ENCODE results near the gene RGS7BP. TPM values are rescaled to one million over a fixed set of nuclear protein-coding genes. Genes with fewer than 3 reads are reported as not detected.
"Not testable (repeated sequence)": the region's sequence is repeated elsewhere in the genome, so short reads cannot be mapped to it uniquely, and the experiment has no call there.

The RGS7BP gene
- total RNA-seq, 1 donor from 2014 or later = not detected

- intact Hi-C loops (cut with micrococcal nuclease) = no loop called here
Measured at GRCh38 chr5:64557911-64558310, 52.1 kb downstream of the RGS7BP start.

GRCh38 chr5:64558641-64559040 is 52.8 kb downstream of the RGS7BP start:
- intact Hi-C loops (cut with micrococcal nuclease) = not testable (repeated sequence)

DNA sequence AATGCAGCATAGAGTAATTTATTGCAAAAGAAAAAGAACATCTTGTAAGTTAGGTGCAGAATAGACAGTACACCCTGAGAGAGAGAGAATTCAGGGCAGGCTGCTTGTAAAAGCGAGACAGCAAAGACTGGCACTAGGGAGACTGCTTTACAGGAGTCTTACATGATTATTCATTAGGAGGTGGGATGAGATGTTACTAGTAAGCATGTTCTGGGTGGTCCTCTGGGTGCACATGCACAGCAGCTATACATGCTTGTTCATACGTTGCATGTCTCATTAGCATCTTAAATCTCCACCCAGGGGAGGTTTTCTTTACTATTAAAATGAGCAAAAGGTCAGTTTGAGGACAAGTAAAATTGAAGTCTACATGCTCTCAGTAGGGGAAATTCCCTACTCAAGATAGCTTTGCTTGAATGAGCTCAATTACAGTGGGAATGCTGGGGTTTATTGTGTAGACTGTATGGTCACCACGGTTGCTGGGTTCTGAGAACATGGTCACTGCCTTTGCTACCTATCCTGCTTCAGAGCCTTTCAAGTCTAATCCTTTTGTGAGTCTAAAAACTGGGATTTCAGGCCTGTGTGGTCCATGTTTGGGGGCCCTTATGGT is 60.6 kb downstream of the RGS7BP start:
- intact Hi-C loops (cut with micrococcal nuclease) = no loop called here

DNA sequence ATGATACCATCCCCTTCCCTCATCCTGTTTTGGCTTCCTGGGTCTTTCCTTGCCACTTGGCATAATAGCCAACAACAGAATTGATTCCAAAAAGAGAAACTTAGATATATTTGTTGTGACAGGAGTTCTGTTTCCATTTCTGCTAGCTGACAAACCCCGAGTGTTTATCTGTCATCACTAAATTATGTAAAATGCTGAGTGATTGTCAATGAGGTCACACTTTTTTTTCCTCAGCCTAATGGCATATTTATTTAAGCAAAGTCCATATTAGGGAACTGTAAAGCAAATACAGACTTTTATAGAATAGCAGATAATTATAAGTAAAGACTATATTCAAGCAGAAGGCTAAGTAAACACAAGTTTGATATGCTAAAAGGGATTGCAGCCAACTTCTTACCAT is 64.0 kb downstream of the RGS7BP start:
- intact Hi-C loops (cut with micrococcal nuclease) = no loop called here

DNA sequence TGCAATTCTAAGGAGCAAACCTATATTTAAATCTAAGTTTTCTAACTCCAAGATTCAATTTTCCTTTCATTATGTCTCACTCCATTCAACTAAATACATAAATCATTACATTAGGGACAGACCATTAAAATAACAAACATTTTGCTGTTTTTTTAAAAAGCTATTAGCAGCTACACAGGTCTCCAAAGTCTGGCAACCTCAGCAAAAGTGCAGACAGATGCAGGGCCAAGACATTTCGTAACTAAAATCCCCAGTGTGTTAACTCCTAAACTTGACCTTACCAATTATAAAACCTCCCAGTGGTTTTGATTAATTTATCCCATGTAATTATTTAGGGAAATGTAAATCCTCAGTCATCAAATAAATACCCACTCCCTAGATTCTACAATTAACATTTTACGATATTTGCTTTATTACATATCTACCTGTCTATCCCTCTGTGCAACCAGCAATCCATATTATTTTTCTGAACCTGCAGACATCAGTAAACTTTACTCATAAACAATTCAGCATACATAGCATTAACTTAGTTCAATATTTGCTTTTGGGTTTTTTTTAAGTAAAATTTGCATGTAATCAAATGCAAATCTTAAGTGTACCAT is 64.7 kb downstream of the RGS7BP start:
- intact Hi-C loops (cut with micrococcal nuclease) = no loop called here

DNA sequence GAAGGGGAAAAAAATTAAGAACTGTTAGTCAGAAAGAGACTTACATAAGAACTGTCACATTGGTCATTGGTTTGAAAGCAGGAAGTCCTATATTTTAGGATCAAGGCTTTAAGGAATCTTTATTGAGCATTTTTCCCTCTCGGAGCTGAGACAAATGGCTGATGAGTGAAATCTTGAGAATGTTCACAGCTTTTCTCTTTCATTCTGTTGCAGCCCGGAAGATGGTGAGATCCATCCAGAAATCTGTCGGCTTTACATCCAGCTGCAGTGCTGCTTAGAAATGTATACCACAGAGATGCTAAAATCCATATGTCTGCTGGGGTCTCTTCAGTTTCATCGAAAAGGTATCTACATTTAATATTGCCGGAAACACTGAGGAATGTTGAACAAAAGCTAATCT is 69.7 kb downstream of the RGS7BP start:
- intact Hi-C loops (cut with micrococcal nuclease) = no loop called here

- intact Hi-C loops (cut with micrococcal nuclease) = no loop called here
Measured at GRCh38 chr5:64576250-64576649, 70.4 kb downstream of the RGS7BP start.

- intact Hi-C loops (cut with micrococcal nuclease) = no loop called here
Measured at GRCh38 chr5:64585646-64586045, 79.8 kb downstream of the RGS7BP start.

DNA sequence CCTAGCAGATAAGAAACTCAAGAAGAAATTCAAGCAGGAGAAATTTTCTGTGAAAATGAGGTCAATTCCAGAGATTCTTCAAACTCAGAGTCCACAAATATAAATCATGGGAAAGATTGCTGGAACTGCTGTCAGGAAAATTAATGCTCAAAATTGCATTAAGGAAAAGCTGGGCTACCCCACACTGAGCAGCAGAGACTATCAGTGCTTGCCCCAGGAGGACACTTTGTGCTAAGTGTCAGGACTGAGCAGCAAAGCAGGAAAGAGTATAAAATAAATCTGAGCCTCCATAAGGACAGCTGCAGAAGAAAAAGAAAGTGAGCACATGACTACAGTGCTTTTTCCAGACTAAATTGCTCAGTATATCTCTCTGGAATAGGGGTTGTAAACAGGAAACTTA is 81.6 kb downstream of the RGS7BP start:
- intact Hi-C loops (cut with micrococcal nuclease) = no loop called here

GRCh38 chr5:64592730-64593341 is 87.0 kb downstream of the RGS7BP start:
- intact Hi-C loops (cut with micrococcal nuclease) = no loop called here

GRCh38 chr5:64594025-64594424 is 88.2 kb downstream of the RGS7BP start:
- intact Hi-C loops (cut with micrococcal nuclease) = no loop called here

GRCh38 chr5:64594601-64595000 is 88.8 kb downstream of the RGS7BP start:
- intact Hi-C loops (cut with micrococcal nuclease) = no loop called here

DNA sequence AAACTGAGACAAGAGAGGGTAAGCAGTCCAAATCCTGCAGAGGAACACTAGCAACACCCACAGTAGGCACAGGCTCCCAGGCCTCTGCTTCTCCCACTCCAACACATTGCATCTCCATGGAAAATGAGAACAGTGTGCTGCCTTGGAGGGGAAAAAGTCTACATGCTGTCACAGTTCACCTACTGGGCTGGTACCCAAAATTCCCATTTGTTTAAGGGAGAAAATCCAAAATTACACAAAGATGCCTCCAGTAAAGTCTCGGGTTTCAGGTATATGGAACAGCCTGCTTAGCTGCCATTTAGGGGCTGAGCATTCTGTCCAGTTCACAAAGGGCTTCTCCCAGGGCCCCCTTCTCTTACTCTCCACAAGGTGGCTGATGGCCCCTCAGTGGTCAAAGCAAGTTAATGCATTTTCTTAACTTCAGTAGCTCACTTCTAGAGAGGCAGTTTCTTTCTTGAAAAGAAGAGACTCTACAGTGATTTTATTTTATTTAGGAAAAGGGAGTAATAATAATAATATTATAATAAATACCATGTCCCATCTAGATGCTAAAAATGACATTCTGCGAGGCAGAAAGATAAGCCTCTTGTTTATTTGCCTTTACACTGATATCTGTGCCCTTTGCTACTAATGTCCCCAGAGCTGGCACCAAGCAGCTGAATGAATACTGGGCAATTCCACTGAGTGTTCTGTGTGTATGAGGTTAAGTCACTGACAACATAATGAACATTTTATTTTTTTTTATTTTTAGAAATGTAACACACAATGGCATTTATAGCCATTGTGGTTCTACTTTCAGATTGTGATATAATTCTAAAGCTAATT is 89.4 kb downstream of the RGS7BP start:
- intact Hi-C loops (cut with micrococcal nuclease) = no loop called here

- intact Hi-C loops (cut with micrococcal nuclease) = no loop called here
Measured at GRCh38 chr5:64599226-64599625, 93.4 kb downstream of the RGS7BP start.

DNA sequence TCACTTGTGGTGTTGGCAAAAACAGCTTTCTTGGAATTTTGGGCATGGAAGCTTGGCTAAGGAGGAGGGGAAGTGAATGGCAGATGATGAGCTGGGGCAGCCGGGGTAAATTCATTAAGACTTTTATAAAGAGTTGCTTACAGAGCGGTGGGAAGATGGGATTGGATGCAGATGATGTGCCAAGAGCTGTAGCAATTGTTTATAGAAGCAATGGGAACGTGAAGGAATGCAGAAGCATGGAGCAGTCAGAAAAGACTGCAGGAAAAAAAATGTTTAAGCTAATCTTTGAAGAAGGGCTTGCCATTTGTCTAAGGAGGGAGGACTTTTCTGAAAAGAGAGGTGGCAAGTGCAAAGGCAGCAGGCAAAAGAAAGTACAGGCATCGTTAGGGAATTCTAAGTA is 97.9 kb downstream of the RGS7BP start:
- intact Hi-C loops (cut with micrococcal nuclease) = no loop called here

DNA sequence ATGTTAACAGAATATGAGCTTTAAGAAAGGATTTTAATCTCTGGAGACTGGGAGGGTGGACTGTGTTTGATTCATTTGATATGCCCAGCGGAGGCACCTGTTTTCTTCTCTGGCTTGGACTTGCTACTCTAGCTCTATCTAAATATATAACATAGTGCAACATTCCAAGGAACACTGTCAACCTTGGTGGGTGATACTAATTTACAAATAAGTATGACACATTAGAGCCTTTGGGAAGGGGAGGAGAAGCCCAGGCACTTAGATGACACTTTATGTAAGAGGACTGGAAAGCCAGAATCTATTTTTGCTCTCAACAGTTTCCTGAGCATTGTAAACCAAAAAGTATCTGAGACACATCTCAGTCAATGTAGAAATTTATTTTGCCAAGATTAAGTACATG is 101.1 kb downstream of the RGS7BP start:
- intact Hi-C loops (cut with micrococcal nuclease) = no loop called here

GRCh38 chr5:64612344-64612961 is 106.6 kb downstream of the RGS7BP start:
- intact Hi-C loops (cut with micrococcal nuclease) = loop anchor here (1.0 to 5.0 kb wide), 2 partner anchors 383 to 540 kb away; no protein-coding TSS in a partner anchor

GRCh38 chr5:64615895-64616294 is 110.1 kb downstream of the RGS7BP start:
- intact Hi-C loops (cut with micrococcal nuclease) = no loop called here

- intact Hi-C loops (cut with micrococcal nuclease) = no loop called here
Measured at GRCh38 chr5:64619609-64620008, 113.8 kb downstream of the RGS7BP start.

DNA sequence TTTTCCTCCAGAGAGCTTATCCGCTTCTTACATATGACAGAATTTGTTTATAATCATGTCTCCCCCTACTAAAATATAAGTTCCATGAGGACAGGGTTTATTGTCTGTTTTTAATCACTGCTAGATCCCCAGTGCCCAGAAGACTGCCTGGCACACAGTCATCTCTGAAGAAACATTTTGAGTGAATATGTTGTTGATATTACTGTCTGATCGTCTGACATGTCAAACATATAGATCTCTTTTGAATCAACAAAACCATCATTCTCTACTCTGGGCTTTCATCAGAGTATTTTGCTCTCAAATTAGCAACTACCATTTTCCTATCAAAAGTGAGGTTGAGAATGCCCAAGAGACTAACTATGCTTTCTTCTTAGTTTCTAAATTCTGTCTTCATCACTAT is 117.2 kb downstream of the RGS7BP start:
- intact Hi-C loops (cut with micrococcal nuclease) = no loop called here

GRCh38 chr5:64625678-64626077 is 119.9 kb downstream of the RGS7BP start:
- intact Hi-C loops (cut with micrococcal nuclease) = no loop called here

DNA sequence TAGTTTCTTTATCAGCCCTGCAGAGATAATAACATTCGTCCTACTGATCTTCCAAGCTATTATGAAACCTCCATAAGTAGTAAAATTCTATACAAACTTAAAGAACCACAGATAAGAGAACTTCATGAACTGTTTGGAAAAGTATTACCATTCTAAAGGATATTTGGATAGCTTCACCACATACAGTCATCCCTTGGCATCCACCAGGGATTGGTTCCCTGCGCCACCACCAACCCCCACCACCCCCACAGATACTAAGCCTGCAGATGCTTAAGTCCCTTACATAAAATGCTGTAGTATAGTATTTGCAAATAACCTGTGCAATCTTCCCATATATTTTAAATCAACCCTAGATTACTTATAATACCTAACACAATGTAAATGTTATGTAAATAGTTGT is 123.1 kb downstream of the RGS7BP start:
- intact Hi-C loops (cut with micrococcal nuclease) = no loop called here

All from T-helper 2 cell treated with Interferon-gamma antibody and Interleukin-4, amounts not matched to agents 100 ng/mL and 5 ng/mL, for 36 hours (primary cell).